Lower leg skin (tissue), 4 donors: ENCODE results near the gene LEMD3. TPM values are rescaled to one million over a fixed set of nuclear protein-coding genes. Genes with fewer than 3 reads are reported as not detected.

Source experiments
- DNase-seq, 2 donors: peaks; one replicate each; pipeline ENCODE4 v3.0.0-alpha.2; 2019; ENCODE audit warnings: low spot score in 2 of 2
- H3K4me3 ChIP-seq: fragments of 200-600 bp; sonication (generic); 2 replicates; pipeline ENCODE4 v1.5.1; 2017; ENCODE audit warnings: mild to moderate bottlenecking, low read depth; ENCODE audit not compliant: poor library complexity, severe bottlenecking
- POLR2A ChIP-seq, 2 donors: fragments of 450-650 bp; IDR thresholded peaks; one replicate each; pipeline ENCODE4 v1.6.1; 2016 to 2017; ENCODE audit warnings: antibody characterized with exemption in 2 of 2, mild to moderate bottlenecking in 1 of 2, moderate library complexity in 1 of 2
- WGBS, 2 donors: methylation state at CpG; one replicate each; pipeline ENCODE4 v1.1.5; 2018; 5-methylcytosine and 5-hydroxymethylcytosine counted together
- intact Hi-C: fragments of 100-400 bp; cut with DNase I; formaldehyde crosslinking; loops from one replicate; pipeline ENCODE4 v1.15.0; 2023; ENCODE audit warnings: low total_unique reads
- total RNA-seq, 4 donors: library from RNA; depleted of rRNA; stranded (reverse); fragments of >200 nt; gene quantifications; one replicate each; pipeline ENCODE4 v1.1.0, GENCODE V29; 2016
- TF ChIP-seq, protein P1 (sequence below), 3 donors: fragments of 450-650 bp; IDR thresholded peaks; one replicate each; pipeline ENCODE4 v1.5.1; 2016; ENCODE audit warnings: antibody characterized with exemption in 3 of 3, mild to moderate bottlenecking in 3 of 3, moderate library complexity in 2 of 3

Gene LEMD3
- total RNA-seq, 4 donors from 2014 or later: 45.1 to 89.8 (median 53.7) TPM

DNA sequence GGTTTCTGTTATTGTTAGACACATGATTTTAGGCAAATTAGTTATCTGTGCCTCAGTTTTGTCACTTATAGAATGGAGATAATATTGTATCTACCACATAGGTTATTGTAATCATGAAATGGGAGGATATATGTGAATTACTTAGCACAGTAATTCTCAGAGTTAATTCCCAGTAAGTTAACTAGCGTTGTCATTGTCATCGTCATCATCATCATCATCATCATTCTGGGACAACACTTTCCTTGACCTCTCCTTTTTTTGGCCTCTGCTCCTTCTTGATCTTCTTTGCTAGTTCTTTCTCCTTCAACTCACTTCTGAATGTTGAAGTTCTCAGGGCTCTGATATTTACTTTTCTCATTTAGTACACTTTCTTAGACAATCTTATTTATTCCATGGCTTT is 122.9 kb downstream of the LEMD3 start:
- DNase-seq: no peak
- 97 to 100% methylated on average over 2 of the region's 2 CpGs for WGBS, 2 donors
- intact Hi-C loops: no loop called here
- no peak for TF ChIP-seq POLR2A (IDR thresholded peaks at IDR 0.05)
- TF ChIP-seq, protein P1, sequence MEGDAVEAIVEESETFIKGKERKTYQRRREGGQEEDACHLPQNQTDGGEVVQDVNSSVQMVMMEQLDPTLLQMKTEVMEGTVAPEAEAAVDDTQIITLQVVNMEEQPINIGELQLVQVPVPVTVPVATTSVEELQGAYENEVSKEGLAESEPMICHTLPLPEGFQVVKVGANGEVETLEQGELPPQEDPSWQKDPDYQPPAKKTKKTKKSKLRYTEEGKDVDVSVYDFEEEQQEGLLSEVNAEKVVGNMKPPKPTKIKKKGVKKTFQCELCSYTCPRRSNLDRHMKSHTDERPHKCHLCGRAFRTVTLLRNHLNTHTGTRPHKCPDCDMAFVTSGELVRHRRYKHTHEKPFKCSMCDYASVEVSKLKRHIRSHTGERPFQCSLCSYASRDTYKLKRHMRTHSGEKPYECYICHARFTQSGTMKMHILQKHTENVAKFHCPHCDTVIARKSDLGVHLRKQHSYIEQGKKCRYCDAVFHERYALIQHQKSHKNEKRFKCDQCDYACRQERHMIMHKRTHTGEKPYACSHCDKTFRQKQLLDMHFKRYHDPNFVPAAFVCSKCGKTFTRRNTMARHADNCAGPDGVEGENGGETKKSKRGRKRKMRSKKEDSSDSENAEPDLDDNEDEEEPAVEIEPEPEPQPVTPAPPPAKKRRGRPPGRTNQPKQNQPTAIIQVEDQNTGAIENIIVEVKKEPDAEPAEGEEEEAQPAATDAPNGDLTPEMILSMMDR (IDR thresholded peaks at IDR 0.05): no peak
- no peak overlapping the region for H3K4me3 ChIP-seq

DNA sequence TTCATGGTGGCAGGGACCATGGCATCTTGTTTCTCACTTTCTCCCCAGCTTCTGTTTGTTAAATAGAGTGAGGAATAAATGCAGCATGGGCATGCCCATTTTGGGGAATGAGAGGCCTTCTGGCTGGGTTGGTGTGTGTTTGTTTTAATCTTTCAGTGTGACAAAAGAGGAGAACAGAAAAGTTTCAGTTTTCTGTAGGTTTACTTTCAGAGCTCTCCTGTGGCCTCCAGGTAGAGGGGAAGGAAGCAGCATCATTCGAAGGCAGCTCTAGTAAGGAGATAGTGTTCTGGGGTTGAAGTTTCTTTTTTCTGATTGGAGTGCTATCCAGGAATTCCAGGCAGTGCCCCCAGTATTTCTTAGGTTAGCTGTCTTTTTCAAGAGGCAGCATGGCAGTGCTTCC is 124.4 kb downstream of the LEMD3 start:
- intact Hi-C loops: no loop called here
- H3K4me3 ChIP-seq: no peak overlapping the region
- WGBS, 2 donors: 96% methylated on average over 1 of the region's 1 CpG
- TF ChIP-seq, protein P1 (IDR thresholded peaks at IDR 0.05): no peak
- no peak for TF ChIP-seq POLR2A (IDR thresholded peaks at IDR 0.05)
- no peak for DNase-seq

GRCh38 chr12:65294641-65295262 is 125.4 kb downstream of the LEMD3 start:
- WGBS, 2 donors: 81 to 85% methylated on average over 4 of the region's 4 CpGs
- DNase-seq: no peak
- intact Hi-C loops: no loop called here
- TF ChIP-seq POLR2A (IDR thresholded peaks at IDR 0.05): no peak
- TF ChIP-seq, protein P1 (IDR thresholded peaks at IDR 0.05): no peak
- no peak overlapping the region for H3K4me3 ChIP-seq

DNA sequence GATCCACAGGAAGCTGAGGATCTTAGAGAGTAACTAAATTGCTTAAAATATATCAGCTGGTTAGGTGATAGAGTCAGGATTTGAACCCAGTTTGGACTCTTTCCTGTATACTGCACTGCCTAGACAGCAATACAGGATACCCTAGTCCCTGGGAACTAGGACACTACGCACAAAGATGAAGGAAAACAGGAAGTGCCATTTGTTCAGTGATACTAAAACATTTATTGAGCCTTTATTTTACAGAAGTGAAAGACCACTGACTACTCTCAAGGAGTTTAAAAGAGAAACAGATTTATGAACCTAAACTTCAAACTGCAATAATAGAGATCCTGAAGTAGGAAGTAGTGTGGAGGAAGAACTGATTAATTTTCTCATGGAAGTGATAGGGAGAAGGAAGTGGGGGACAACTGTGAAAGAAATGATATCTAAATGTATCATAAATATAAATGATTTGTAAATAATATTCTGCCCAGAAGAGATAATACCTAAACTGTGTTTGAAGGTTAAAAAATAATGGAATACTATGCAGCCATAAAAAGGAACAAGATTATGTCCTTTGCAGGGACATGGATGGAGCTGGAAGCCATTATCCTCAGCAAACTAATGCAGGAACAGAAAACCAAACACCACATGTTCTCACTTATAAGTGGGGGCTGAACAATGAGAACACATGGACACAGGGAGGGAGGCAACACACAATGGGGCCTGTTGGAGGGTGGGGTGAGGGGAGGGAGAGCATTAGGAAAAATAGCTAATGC is 127.3 kb downstream of the LEMD3 start:
- intact Hi-C loops: no loop called here
- 72 to 74% methylated on average over 1 of the region's 1 CpG for WGBS, 2 donors
- no peak for TF ChIP-seq POLR2A (IDR thresholded peaks at IDR 0.05)
- TF ChIP-seq, protein P1 (IDR thresholded peaks at IDR 0.05): no peak
- no peak overlapping the region for H3K4me3 ChIP-seq
- no peak for DNase-seq

Other genes starting within 250 kb of the LEMD3 start
- 1 to 10 TPM; 1.7 to 4.2 (median 2.3) TPM for gene WIF1, start 48.3 kb upstream of the LEMD3 start, total RNA-seq
- gene MSRB3, start 109.1 kb downstream of the LEMD3 start, total RNA-seq: 10 to 100 TPM in 1 of 4 donors, 1 to 10 TPM in 3; 6.1 to 16.6 (median 7.9) TPM